DMS153 treated with DMSO at 0.1 percent for 48 hours (cell line): Measurements from ENCODE around the gene NT5DC3.
"Not testable (repeated sequence)": the region's sequence is repeated elsewhere in the genome, so short reads cannot be mapped to it uniquely, and the experiment has no call there.

Source experiments
- DNase-seq: peaks from one replicate; lab custom pipeline; 2025; ENCODE audit not compliant: unreplicated experiment; lab: John Stamatoyannopoulos, UW

The NT5DC3 gene

GRCh38 chr12:103810111-103810510 lies 30.9 kb downstream of the NT5DC3 start:
- DNase-seq = no peak

DNA sequence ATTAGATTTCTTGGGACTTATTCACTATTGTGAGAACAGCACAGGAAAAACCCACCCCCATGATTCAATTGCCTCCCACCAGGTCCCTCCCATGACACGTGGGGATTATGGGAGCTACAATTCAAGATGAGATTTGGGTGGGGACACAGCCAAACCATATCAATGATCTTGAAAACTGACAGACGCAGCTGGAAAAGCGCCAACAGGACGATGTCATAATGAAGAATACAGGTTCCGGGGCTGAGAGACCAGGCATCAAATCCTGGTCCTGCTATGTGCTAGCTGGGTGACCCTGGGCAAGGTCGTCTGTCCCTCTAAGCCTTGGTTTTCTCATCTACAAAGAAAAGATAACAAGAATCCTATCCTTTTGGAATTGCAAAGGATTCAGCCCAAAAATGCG lies 31.4 kb downstream of the NT5DC3 start:
- DNase-seq = not testable (repeated sequence)

GRCh38 chr12:103809154-103809553 lies 31.9 kb downstream of the NT5DC3 start:
- DNase-seq = no peak

- DNase-seq = no peak
Measured at GRCh38 chr12:103808239-103808880, 32.7 kb downstream of the NT5DC3 start.

DNA sequence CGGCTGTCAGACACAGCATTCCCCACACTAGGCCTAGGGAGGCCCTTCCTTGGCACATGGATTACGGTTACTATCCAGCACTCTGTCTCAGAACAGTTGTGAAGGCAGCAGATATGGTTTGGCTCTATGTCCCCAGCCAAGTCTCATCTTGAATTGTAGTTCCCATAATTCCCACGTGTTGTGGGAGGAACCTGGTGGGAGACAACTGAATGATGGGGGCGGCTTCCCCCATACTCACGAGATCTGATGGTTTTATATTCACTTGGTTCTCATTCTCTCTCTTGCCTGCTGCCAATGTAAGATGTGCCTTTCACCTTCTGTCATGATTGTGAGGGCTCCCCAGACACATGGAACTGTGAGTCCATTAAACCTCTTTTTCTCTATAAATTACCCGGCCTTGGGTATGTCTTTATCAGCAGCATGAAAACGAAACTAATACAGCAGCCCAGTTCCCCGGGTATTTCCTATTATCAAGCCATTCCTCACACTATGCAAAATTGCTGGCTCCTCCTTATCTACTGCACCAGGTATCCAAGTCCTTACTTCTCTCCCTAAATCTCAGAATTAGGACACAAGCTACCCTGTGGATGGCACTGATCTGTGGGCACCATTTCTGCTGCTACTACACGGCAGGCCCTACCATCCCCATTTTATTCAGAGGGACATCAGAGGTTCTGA lies 33.3 kb downstream of the NT5DC3 start:
- no peak for DNase-seq

- DNase-seq = no peak
Measured at GRCh38 chr12:103806803-103807202, 34.2 kb downstream of the NT5DC3 start.

- DNase-seq = no peak
Measured at GRCh38 chr12:103805655-103806360, 35.2 kb downstream of the NT5DC3 start.

- no peak for DNase-seq
Measured at GRCh38 chr12:103803847-103804246, 37.2 kb downstream of the NT5DC3 start.

DNA sequence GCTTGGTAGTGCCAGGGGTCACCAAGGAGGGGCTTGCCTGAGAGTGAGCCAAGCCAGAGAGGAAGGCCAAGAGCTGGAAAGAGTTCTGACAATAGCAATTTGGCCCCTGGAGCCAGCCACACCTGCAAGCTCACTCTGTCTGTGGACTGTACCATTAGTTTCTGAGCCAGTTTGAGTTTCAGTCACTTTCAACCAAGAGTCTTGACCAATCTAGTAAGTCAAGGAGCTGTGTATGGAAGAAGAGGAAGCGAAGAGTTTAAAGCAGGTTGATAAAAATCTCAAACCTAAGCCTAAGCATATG lies 38.5 kb downstream of the NT5DC3 start:
- no peak for DNase-seq

DNA sequence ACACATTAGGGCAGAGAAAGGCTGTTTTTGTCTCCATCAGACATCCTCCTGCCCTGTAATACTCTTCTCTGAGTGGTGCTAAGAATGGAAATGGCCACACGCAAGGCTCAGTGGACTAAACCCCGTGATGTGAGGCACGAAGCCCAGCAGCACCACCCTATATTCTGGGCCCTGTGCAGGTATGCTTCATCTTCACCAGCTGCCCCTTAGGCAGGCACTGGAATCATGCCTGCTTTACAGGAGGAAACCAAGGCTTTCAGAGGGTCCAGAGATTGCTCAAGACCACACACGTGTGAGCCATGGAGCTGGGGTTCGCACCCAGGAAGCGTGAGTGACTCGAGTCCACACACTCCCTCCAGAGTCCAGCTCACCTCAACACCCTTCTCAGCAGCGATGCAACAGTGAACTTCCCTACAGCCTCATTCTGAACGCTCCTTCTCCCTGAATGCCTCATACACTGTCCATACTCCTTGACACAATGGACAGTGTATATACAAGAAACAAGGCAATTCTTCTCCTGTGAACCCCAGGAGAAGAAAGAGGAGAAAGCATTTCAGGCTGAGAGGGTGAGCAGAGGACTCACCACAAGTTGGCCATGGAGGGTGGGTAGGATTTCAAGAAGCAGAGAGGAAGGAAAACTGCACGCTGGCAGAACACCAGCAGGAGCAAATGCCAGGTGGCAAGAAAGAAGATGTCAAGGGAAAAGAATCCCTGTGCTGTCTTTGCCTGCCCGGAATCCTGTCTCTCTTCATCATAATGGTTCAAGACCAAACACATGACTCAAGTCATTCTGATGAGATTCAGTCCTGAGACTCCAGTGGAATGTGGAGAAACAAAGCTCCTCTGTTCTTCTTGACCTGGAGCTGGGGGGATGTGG lies 39.1 kb downstream of the NT5DC3 start:
- DNase-seq = no peak

DNA sequence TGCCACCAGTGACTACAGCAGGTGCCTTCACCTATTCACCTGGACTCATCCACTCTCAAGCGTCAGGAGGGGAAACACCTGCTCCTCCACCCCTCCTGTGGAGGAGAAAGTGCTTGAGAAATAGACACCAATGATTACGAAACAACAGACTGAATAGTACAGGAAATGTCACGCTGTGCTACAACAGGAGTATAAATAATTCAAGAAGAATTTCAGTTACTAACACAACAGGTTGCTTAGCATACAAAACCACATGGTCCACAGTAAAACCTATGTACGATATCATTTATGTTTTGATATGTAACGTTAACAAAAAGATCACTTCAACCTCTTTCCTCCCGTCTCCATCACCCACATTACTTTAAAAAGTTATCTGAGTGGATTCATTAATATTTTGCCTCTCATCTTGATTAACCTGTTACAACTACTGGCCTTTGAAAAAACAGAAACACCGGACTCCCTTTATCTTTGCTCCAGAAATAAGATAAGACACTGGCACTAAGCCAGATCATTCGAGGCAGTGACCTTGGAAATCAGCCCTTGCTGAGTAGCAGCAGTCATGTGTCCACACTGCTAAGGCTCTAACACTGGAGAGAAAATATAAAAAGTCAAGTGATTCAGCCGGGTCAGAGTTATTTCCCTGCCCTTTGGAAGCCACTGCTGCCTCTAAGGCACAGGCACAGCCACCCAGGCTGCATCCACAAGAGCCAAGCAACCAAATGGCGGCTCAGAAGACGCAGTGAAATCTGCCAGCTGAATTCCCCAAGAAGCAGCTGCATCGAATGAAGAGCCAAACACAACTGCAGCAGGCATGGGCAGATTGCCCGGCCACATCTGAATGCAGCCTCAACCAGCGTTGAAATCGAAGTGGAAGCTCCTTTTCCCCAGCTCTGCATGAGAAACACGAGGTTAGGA lies 40.9 kb downstream of the NT5DC3 start:
- peak; percentile 91 for DNase-seq

DNA sequence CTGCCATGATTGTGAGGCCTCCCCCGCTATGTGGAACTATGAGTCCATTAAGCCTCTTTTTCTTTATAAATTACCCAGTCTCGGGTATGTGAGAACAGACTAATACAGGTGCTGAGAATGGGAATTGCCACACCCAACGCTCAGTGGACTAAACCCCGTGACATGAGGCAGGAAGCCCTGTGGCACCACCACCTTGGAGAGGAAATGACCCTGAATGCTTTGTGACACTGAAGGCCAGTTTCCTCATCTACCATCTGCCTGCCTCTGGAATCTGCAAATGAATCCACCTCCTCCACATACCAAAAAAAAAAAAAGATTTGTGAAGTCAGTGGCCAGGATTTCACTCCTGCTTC lies 41.6 kb downstream of the NT5DC3 start:
- DNase-seq = no peak

DNA sequence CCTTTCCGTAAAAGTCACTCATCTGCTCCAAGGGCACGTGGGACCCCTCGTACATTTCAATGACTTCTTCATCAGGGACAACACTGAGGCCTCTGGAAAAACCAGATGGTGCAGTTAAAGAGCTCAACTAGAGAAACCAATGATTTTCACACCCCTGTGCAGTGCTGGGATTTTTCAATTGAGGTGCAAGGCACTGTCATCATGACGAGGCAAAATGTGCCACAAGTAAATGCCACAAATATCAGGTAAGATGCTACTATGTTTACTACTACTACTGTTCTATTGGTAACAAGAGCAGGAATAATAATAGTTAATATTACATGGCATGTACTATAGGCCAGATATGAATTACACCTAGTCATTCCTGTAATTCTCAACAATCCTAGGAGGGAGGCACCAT lies 42.4 kb downstream of the NT5DC3 start:
- no peak for DNase-seq

DNA sequence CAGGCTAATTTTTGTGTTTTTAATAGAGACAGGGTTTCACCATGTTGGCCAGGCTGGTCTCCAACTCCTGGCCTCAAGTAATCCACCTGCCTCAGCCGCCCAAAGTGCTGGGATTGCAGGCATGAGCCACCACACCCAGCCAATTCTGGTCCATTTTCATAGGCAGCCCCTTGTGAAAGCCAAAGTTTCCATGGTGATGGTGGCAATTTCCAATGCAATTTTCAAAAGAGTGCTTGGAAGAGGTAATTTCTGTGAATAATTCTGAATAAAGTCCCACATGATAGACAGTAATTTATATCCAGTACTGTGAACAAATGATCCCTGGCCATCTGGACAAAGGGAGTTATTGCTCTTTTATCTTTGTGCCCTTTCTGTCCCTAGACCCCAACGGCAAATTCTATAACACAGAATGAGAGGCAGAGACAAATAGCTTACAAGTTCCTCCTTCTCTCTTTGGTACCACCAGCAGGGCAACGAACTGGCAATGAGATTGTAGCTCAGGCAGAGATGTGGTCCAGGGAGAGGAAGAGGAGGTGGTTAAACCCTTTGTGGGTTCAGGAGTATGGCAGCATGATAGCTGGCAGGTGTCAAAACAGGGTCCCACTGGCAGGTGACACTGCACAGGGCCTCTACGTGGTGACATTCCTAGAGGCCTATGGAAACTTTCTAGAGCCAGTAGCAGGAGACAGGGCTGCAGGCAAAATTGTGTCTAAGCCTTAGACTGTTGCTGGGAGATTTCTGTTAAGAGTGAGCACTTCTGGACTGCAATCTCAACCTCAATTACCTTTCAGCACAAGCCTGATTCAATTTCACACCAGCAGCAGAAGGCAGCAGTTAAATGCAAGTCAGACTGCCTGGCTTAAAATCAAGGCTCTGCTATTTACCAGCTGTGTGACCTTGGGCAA lies 46.5 kb downstream of the NT5DC3 start:
- no peak for DNase-seq

- DNase-seq = no peak
Measured at GRCh38 chr12:103793512-103794045, 47.5 kb downstream of the NT5DC3 start.

GRCh38 chr12:103793046-103793445 lies 48.0 kb downstream of the NT5DC3 start:
- DNase-seq = no peak

GRCh38 chr12:103791350-103791920 lies 49.6 kb downstream of the NT5DC3 start:
- DNase-seq = no peak

DNA sequence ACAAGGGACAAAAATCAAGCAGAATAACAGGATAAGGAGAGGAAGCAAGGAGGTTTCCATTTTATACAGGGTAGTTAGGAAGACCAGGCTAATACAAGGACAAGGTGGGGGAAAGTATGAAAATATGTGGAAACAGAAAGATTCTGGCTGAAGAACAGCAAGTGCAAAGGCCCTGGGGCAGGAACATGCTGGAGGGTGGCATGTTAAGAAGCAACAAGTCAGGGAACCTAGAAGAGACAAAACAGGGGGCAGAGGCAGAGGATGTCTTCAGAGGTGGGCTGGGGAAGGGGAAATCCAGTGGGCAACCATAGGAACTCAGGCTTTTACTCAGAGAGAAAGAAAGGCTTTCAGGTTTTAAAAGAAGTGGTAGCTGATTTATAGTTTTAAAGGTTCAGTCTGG lies 54.8 kb downstream of the NT5DC3 start:
- DNase-seq = no peak
